ENCODE measurements around the gene MED25.

MED25 gene

GRCh38 chr19:49860336-49861102 is 42.4 kb downstream of the MED25 start:
- Mint-ChIP-seq H3K27ac (peak overlapping the region; percentile 84), H3K27me3 (ENCODE audit: low read depth, poor library complexity) (no peaks in the 10 kb centered on the region), H3K9me3 (no peaks in the 10 kb centered on the region), H3K4me3 (no peak overlapping the region), H3K36me3 (ENCODE audit: low read depth) (peaks cover 35% of the 10 kb centered on the region), H3K4me1 (peaks cover 39% of the 10 kb centered on the region)
- no peak for TF ChIP-seq CTCF (IDR thresholded peaks at IDR 0.05)
- no peak for DNase-seq

- peak overlapping the region; percentile 84 for H3K27ac Mint-ChIP-seq
- no peaks in the 10 kb centered on the region for H3K9me3 Mint-ChIP-seq
- TF ChIP-seq CTCF (IDR thresholded peaks at IDR 0.05): no peak
- peak; percentile 46 for DNase-seq
- H3K27me3 Mint-ChIP-seq (ENCODE audit: low read depth, poor library complexity): no peaks in the 10 kb centered on the region
- peaks cover 45% of the 10 kb centered on the region for H3K4me1 Mint-ChIP-seq
- no peak overlapping the region for H3K4me3 Mint-ChIP-seq
- H3K36me3 Mint-ChIP-seq (ENCODE audit: low read depth): peaks cover 33% of the 10 kb centered on the region
Observed at GRCh38 chr19:49861107-49861506, 43.0 kb downstream of the MED25 start.

GRCh38 chr19:49861541-49862378 is 43.7 kb downstream of the MED25 start:
- Mint-ChIP-seq H3K9me3 (no peaks in the 10 kb centered on the region), H3K4me3 (no peak overlapping the region), H3K27ac (peak overlapping the region; percentile 42), H3K36me3 (ENCODE audit: low read depth) (peaks cover 34% of the 10 kb centered on the region), H3K4me1 (peaks cover 52% of the 10 kb centered on the region), H3K27me3 (ENCODE audit: low read depth, poor library complexity) (no peaks in the 10 kb centered on the region)
- DNase-seq: no peak
- TF ChIP-seq CTCF (IDR thresholded peaks at IDR 0.05): no peak

- Mint-ChIP-seq H3K4me1 (peaks cover 55% of the 10 kb centered on the region), H3K4me3 (no peak overlapping the region), H3K9me3 (no peaks in the 10 kb centered on the region), H3K36me3 (ENCODE audit: low read depth) (peaks cover 34% of the 10 kb centered on the region), H3K27ac (no peak overlapping the region), H3K27me3 (ENCODE audit: low read depth, poor library complexity) (no peaks in the 10 kb centered on the region)
- no peak for TF ChIP-seq CTCF (IDR thresholded peaks at IDR 0.05)
- DNase-seq: peak; percentile 53
Observed at GRCh38 chr19:49862391-49863253, 44.5 kb downstream of the MED25 start.

- Mint-ChIP-seq H3K4me1 (peaks cover 55% of the 10 kb centered on the region), H3K36me3 (ENCODE audit: low read depth) (peaks cover 34% of the 10 kb centered on the region), H3K9me3 (no peaks in the 10 kb centered on the region), H3K27ac (peak overlapping the region; percentile 27), H3K27me3 (ENCODE audit: low read depth, poor library complexity) (no peaks in the 10 kb centered on the region), H3K4me3 (no peak overlapping the region)
- DNase-seq: no peak
- no peak for TF ChIP-seq CTCF (IDR thresholded peaks at IDR 0.05)
Observed at GRCh38 chr19:49863254-49863934, 45.3 kb downstream of the MED25 start.

All from nephron progenitor cell (in vitro differentiated cells).